ENCODE measurements around the gene ABHD5. TPM values are rescaled to one million over a fixed set of nuclear protein-coding genes. Genes with fewer than 3 reads are reported as not detected.

ABHD5 gene
- total RNA-seq, 1 experiment from 2014 or later: 11.3 TPM

GRCh38 chr3:43687499-43687811, 3.3 kb upstream of the ABHD5 start:
- CTCF ChIA-PET: no interaction called here
- no peak for DNase-seq (ENCODE audit: low spot score)
- ATAC-seq: no peak
- Mint-ChIP-seq H3K4me1 (peaks cover 27% of the 10 kb centered on the region), H3K27ac (no peak overlapping the region), H3K36me3 (peaks cover 10% of the 10 kb centered on the region), H3K4me3 (no peak overlapping the region), H3K9me3 (peaks cover 9% of the 10 kb centered on the region), H3K27me3 (ENCODE audit: low read depth) (peaks cover 5% of the 10 kb centered on the region)
- POLR2A ChIA-PET: no interaction called here
- TF ChIP-seq ETV6 (CRISPR knock-in tag; IDR thresholded peaks at IDR 0.05) (no peak), FOXP1 (CRISPR knock-in tag; IDR thresholded peaks at IDR 0.05; ENCODE audit: borderline replicate concordance) (no peak), PREB (CRISPR knock-in tag; IDR thresholded peaks at IDR 0.05; ENCODE audit: borderline replicate concordance) (no peak), JAZF1 (CRISPR knock-in tag; IDR thresholded peaks at IDR 0.05) (no peak), ZSCAN18 (CRISPR knock-in tag; IDR thresholded peaks at IDR 0.05) (no peak), USF2 (CRISPR knock-in tag; IDR thresholded peaks at IDR 0.05) (no peak), ZNF671 (CRISPR knock-in tag; IDR thresholded peaks at IDR 0.05) (no peak), KAT7 (CRISPR knock-in tag; IDR thresholded peaks at IDR 0.05; ENCODE audit: borderline replicate concordance) (no peak), ZNF219 (CRISPR knock-in tag; IDR thresholded peaks at IDR 0.05; ENCODE audit: borderline replicate concordance) (no peak)

- Mint-ChIP-seq H3K27me3 (ENCODE audit: low read depth) (peaks cover 5% of the 10 kb centered on the region), H3K27ac (no peak overlapping the region), H3K9me3 (peaks cover 9% of the 10 kb centered on the region), H3K36me3 (peaks cover 10% of the 10 kb centered on the region), H3K4me3 (no peak overlapping the region), H3K4me1 (peaks cover 32% of the 10 kb centered on the region)
- no peak for ATAC-seq
- no peak for DNase-seq (ENCODE audit: low spot score)
- CTCF ChIA-PET: no interaction called here
- POLR2A ChIA-PET: no interaction called here
- TF ChIP-seq GABPB1 (CRISPR knock-in tag; IDR thresholded peaks at IDR 0.05): no peak
- no peak for TF ChIP-seq SP1 (CRISPR knock-in tag; conservative IDR thresholded peaks at IDR 0.05)
- TF ChIP-seq TEAD1 (CRISPR knock-in tag; IDR thresholded peaks at IDR 0.05): no peak
- no peak for TF ChIP-seq JUN (CRISPR knock-in tag; IDR thresholded peaks at IDR 0.05)
- TF ChIP-seq SMAD3 (CRISPR knock-in tag; IDR thresholded peaks at IDR 0.05; ENCODE audit: borderline replicate concordance): no peak
- TF ChIP-seq ZNF121 (CRISPR knock-in tag; IDR thresholded peaks at IDR 0.05): no peak
- TF ChIP-seq ZNF396 (CRISPR knock-in tag; IDR thresholded peaks at IDR 0.05; ENCODE audit: borderline replicate concordance): no peak
- no peak for TF ChIP-seq ARID4B (CRISPR knock-in tag; IDR thresholded peaks at IDR 0.05; ENCODE audit: borderline replicate concordance)
- no peak for TF ChIP-seq CBFB (CRISPR knock-in tag; IDR thresholded peaks at IDR 0.05; ENCODE audit: low read depth)
- no peak for TF ChIP-seq TP53 (CRISPR knock-in tag; IDR thresholded peaks at IDR 0.05)
- no peak for TF ChIP-seq FOXK1 (CRISPR knock-in tag; IDR thresholded peaks at IDR 0.05)
- no peak for TF ChIP-seq NFYB (CRISPR knock-in tag; conservative IDR thresholded peaks at IDR 0.05; ENCODE audit: low read depth)
- TF ChIP-seq CREB1 (CRISPR knock-in tag; IDR thresholded peaks at IDR 0.05): no peak
- no peak for TF ChIP-seq NR3C1 (CRISPR knock-in tag; conservative IDR thresholded peaks at IDR 0.05; ENCODE audit: low read depth)
- TF ChIP-seq GTF2I (CRISPR knock-in tag; conservative IDR thresholded peaks at IDR 0.05): no peak
- TF ChIP-seq ZSCAN18 (CRISPR knock-in tag; IDR thresholded peaks at IDR 0.05): no peak
- no peak for TF ChIP-seq ZBTB43 (CRISPR knock-in tag; IDR thresholded peaks at IDR 0.05)
- TF ChIP-seq CTCF (IDR thresholded peaks at IDR 0.05): no peak
Measured at GRCh38 chr3:43688245-43688650, 2.5 kb upstream of the ABHD5 start.
